ENCODE data around the gene MYRFL. TPM values are rescaled to one million over a fixed set of nuclear protein-coding genes. Genes with fewer than 3 reads are reported as not detected.

MYRFL gene
- total RNA-seq, 2 donors from 2014 or later: 0.15 to 0.55 TPM

DNA sequence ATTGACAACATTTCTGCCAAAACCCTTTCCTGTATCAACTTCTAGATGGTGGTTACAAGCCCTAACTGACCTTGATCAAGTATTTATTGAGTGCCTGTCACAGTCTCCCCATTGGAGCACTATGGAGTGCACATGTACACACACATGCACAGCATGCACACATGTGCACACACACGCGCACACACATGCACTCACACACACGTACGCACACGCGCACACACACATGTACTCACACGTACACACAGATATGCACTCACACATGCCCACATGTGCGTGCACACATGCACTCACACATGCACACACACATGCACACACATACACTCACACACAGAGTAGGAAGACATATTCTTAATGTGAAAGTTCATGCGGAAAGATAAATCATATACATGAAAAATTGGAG lies 43.7 kb downstream of the MYRFL start:
- no peaks in the 10 kb centered on the region for H3K9me3 ChIP-seq (ENCODE audit: control insufficient read depth, low read length)
- no peak overlapping the region for H3K4me3 Mint-ChIP-seq
- H3K27ac ChIP-seq (ENCODE audit: low read depth, low read length): no peak overlapping the region
- H3K27me3 Mint-ChIP-seq (ENCODE audit: insufficient read depth): no peaks in the 10 kb centered on the region
- no peaks in the 10 kb centered on the region for H3K36me3 ChIP-seq (ENCODE audit: control insufficient read depth, insufficient read depth, low read length)
- H3K27me3 ChIP-seq (ENCODE audit: control insufficient read depth, insufficient read depth, low read length, poor library complexity, severe bottlenecking): no peaks in the 10 kb centered on the region
- no peak for DNase-seq
- H3K4me3 ChIP-seq (ENCODE audit: low read length): no peak overlapping the region
- TF ChIP-seq, protein P1, sequence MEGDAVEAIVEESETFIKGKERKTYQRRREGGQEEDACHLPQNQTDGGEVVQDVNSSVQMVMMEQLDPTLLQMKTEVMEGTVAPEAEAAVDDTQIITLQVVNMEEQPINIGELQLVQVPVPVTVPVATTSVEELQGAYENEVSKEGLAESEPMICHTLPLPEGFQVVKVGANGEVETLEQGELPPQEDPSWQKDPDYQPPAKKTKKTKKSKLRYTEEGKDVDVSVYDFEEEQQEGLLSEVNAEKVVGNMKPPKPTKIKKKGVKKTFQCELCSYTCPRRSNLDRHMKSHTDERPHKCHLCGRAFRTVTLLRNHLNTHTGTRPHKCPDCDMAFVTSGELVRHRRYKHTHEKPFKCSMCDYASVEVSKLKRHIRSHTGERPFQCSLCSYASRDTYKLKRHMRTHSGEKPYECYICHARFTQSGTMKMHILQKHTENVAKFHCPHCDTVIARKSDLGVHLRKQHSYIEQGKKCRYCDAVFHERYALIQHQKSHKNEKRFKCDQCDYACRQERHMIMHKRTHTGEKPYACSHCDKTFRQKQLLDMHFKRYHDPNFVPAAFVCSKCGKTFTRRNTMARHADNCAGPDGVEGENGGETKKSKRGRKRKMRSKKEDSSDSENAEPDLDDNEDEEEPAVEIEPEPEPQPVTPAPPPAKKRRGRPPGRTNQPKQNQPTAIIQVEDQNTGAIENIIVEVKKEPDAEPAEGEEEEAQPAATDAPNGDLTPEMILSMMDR (conservative IDR thresholded peaks at IDR 0.05): no peak
- H3K36me3 Mint-ChIP-seq (ENCODE audit: low read depth): no peaks in the 10 kb centered on the region
- H3K9me3 Mint-ChIP-seq: no peaks in the 10 kb centered on the region
- no peaks in the 10 kb centered on the region for H3K4me1 ChIP-seq (ENCODE audit: control insufficient read depth, insufficient read depth, low read length)
- WGBS, 2 experiments (ENCODE audit: insufficient coverage in 1 of 2, insufficient read length in 1 of 2): 92% methylated on average over 8 of the region's 9 CpGs; no CpG with 5 or more reads in 1 of the 2 experiments
- no peak overlapping the region for H3K27ac Mint-ChIP-seq
- H3K9ac ChIP-seq (ENCODE audit: extremely low read depth, low read length, poor library complexity, severe bottlenecking): no peak overlapping the region
- H3K4me1 Mint-ChIP-seq: no peaks in the 10 kb centered on the region

DNA sequence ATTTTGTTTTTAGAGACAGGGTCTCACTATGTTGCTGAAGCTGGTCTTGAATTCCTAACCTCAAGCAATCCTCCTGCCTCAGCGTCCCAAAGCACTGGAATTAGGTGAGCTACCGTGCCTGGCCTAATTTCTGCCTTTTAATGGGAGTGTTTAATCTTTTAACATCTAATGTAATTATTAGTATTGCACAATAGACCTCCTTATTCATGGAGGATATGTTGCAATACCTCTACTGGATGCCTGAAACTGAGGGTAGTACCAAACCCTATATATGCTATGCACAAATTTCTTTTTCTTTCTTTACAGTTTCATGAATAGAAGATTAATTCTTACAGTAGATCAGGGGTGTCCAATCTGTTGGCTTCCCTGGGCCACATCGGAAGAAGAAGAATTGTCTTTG lies 47.8 kb downstream of the MYRFL start:
- H3K27me3 ChIP-seq (ENCODE audit: control insufficient read depth, insufficient read depth, low read length, poor library complexity, severe bottlenecking): no peaks in the 10 kb centered on the region
- TF ChIP-seq, protein P1 (conservative IDR thresholded peaks at IDR 0.05): no peak
- Mint-ChIP-seq H3K27me3 (ENCODE audit: insufficient read depth) (no peaks in the 10 kb centered on the region), H3K4me3 (no peak overlapping the region), H3K4me1 (no peaks in the 10 kb centered on the region), H3K9me3 (no peaks in the 10 kb centered on the region), H3K36me3 (ENCODE audit: low read depth) (no peaks in the 10 kb centered on the region), H3K27ac (no peak overlapping the region)
- 0 to 57% methylated on average over 1 to 3 of the region's 3 CpGs for WGBS, 2 experiments (ENCODE audit: insufficient coverage in 1 of 2, insufficient read length in 1 of 2)
- H3K9ac ChIP-seq (ENCODE audit: extremely low read depth, low read length, poor library complexity, severe bottlenecking): no peak overlapping the region
- no peaks in the 10 kb centered on the region for H3K9me3 ChIP-seq (ENCODE audit: control insufficient read depth, low read length)
- no peak for DNase-seq
- H3K4me3 ChIP-seq (ENCODE audit: low read length): no peak overlapping the region
- no peaks in the 10 kb centered on the region for H3K36me3 ChIP-seq (ENCODE audit: control insufficient read depth, insufficient read depth, low read length)
- H3K27ac ChIP-seq (ENCODE audit: low read depth, low read length): no peak overlapping the region
- H3K4me1 ChIP-seq (ENCODE audit: control insufficient read depth, insufficient read depth, low read length): no peaks in the 10 kb centered on the region

DNA sequence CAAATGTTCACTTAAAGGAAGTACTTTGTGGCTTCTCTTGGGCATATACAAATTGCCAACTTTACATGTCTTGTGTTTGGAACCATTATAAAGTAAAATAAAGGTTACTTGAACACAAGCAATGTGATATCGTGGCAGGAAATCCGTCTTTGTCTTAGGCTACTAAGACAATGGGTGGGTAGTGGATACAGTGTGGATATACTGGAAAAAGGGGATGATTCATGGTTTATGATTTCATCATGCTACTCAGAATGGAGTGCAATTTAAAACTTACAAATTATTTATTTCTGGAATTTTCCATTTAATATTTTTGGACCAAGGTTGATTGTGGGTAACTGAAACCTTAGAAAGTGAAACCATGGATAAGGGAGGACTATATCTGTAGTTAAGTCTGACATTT lies 48.4 kb downstream of the MYRFL start:
- Mint-ChIP-seq H3K4me3 (no peak overlapping the region), H3K27ac (no peak overlapping the region), H3K36me3 (ENCODE audit: low read depth) (no peaks in the 10 kb centered on the region), H3K9me3 (no peaks in the 10 kb centered on the region), H3K4me1 (no peaks in the 10 kb centered on the region), H3K27me3 (ENCODE audit: insufficient read depth) (no peaks in the 10 kb centered on the region)
- Histone ChIP-seq H3K4me1 (ENCODE audit: control insufficient read depth, insufficient read depth, low read length) (no peaks in the 10 kb centered on the region), H3K4me3 (ENCODE audit: low read length) (no peak overlapping the region), H3K36me3 (ENCODE audit: control insufficient read depth, insufficient read depth, low read length) (no peaks in the 10 kb centered on the region), H3K27me3 (ENCODE audit: control insufficient read depth, insufficient read depth, low read length, poor library complexity, severe bottlenecking) (no peaks in the 10 kb centered on the region), H3K9me3 (ENCODE audit: control insufficient read depth, low read length) (no peaks in the 10 kb centered on the region), H3K27ac (ENCODE audit: low read depth, low read length) (no peak overlapping the region), H3K9ac (ENCODE audit: extremely low read depth, low read length, poor library complexity, severe bottlenecking) (no peak overlapping the region)
- WGBS, 2 experiments (ENCODE audit: insufficient coverage in 1 of 2, insufficient read length in 1 of 2): 90 to 100% methylated on average over 2 of the region's 2 CpGs
- no peak for DNase-seq
- TF ChIP-seq, protein P1 (conservative IDR thresholded peaks at IDR 0.05): no peak
